ENCODE data around the gene NDUFAF7. TPM values are rescaled to one million over a fixed set of nuclear protein-coding genes. Genes with fewer than 3 reads are reported as not detected.
"Not testable (repeated sequence)": the region's sequence is repeated elsewhere in the genome, so short reads cannot be mapped to it uniquely, and the experiment has no call there.

Gene NDUFAF7
- total RNA-seq, 2 experiments from 2014 or later: 18.1 to 24.8 TPM

GRCh38 chr2:37201208-37201607 lies 30.2 kb upstream of the NDUFAF7 start:
- H3K4me1 Mint-ChIP-seq: peaks cover 45% of the 10 kb centered on the region
- peak overlapping the region; percentile 69 for H3K27ac Mint-ChIP-seq
- no peak for ATAC-seq
- CTCF ChIA-PET: interaction anchor here (0.6 to 1.7 kb wide), 5 partner anchors 11 to 100 kb away, joined by 3 to 7 read pairs (median 3); partner anchors contain the start of gene EIF2AK2
- H3K9me3 Mint-ChIP-seq (ENCODE audit: low read depth): peaks cover 3% of the 10 kb centered on the region
- H3K36me3 Mint-ChIP-seq: peaks cover 54% of the 10 kb centered on the region
- DNase-seq: no peak
- no peak overlapping the region for H3K4me3 Mint-ChIP-seq
- H3K27me3 Mint-ChIP-seq: no peaks in the 10 kb centered on the region

- peaks cover 5% of the 10 kb centered on the region for H3K9me3 Mint-ChIP-seq (ENCODE audit: low read depth)
- CTCF ChIA-PET: interaction anchor here (0.6 to 1.7 kb wide), 4 partner anchors 30 to 99 kb away, joined by 3 to 7 read pairs (median 3); partner anchors contain the start of gene EIF2AK2
- no peaks in the 10 kb centered on the region for H3K27me3 Mint-ChIP-seq
- H3K36me3 Mint-ChIP-seq: peaks cover 57% of the 10 kb centered on the region
- peaks cover 47% of the 10 kb centered on the region for H3K4me1 Mint-ChIP-seq
- DNase-seq: peak; percentile 88
- ATAC-seq: peak; percentile 95
- H3K27ac Mint-ChIP-seq: peak overlapping the region; percentile 87
- H3K4me3 Mint-ChIP-seq: no peak overlapping the region
Measured at GRCh38 chr2:37201766-37202165, 29.7 kb upstream of the NDUFAF7 start.

- no peak for DNase-seq
- peaks cover 17% of the 10 kb centered on the region for H3K9me3 Mint-ChIP-seq (ENCODE audit: low read depth)
- no peaks in the 10 kb centered on the region for H3K27me3 Mint-ChIP-seq
- no peak overlapping the region for H3K27ac Mint-ChIP-seq
- peaks cover 76% of the 10 kb centered on the region for H3K36me3 Mint-ChIP-seq
- CTCF ChIA-PET: interaction anchor here (1.2 kb wide), 1 partner anchor 15 kb away, joined by 4 read pairs; no protein-coding TSS in a partner anchor
- no peak overlapping the region for H3K4me3 Mint-ChIP-seq
- peaks cover 47% of the 10 kb centered on the region for H3K4me1 Mint-ChIP-seq
- no peak for ATAC-seq
Measured at GRCh38 chr2:37203708-37204107, 27.8 kb upstream of the NDUFAF7 start.

- H3K27me3 Mint-ChIP-seq, DNase-seq, ATAC-seq, CTCF ChIA-PET, H3K4me3 Mint-ChIP-seq, H3K27ac Mint-ChIP-seq: not testable (repeated sequence)
- H3K36me3 Mint-ChIP-seq: peaks cover 87% of the 10 kb centered on the region
- peaks cover 36% of the 10 kb centered on the region for H3K4me1 Mint-ChIP-seq
- H3K9me3 Mint-ChIP-seq (ENCODE audit: low read depth): peaks cover 22% of the 10 kb centered on the region
Measured at GRCh38 chr2:37205071-37205661, 26.3 kb upstream of the NDUFAF7 start.

GRCh38 chr2:37205689-37206341 lies 25.6 kb upstream of the NDUFAF7 start:
- Mint-ChIP-seq H3K36me3 (peaks cover 87% of the 10 kb centered on the region), H3K9me3 (ENCODE audit: low read depth) (peaks cover 22% of the 10 kb centered on the region), H3K27ac (no peak overlapping the region), H3K4me1 (peaks cover 33% of the 10 kb centered on the region), H3K27me3 (no peaks in the 10 kb centered on the region), H3K4me3 (no peak overlapping the region)
- no peak for ATAC-seq
- no peak for DNase-seq
- CTCF ChIA-PET: no interaction called here

GRCh38 chr2:37206760-37207159 lies 24.7 kb upstream of the NDUFAF7 start:
- H3K4me3 Mint-ChIP-seq, H3K27me3 Mint-ChIP-seq, CTCF ChIA-PET, DNase-seq, ATAC-seq, H3K27ac Mint-ChIP-seq: not testable (repeated sequence)
- peaks cover 28% of the 10 kb centered on the region for H3K4me1 Mint-ChIP-seq
- H3K36me3 Mint-ChIP-seq: peaks cover 90% of the 10 kb centered on the region
- peaks cover 22% of the 10 kb centered on the region for H3K9me3 Mint-ChIP-seq (ENCODE audit: low read depth)

- no peaks in the 10 kb centered on the region for H3K27me3 Mint-ChIP-seq
- no peak overlapping the region for H3K27ac Mint-ChIP-seq
- peaks cover 21% of the 10 kb centered on the region for H3K4me1 Mint-ChIP-seq
- DNase-seq (no peak), ATAC-seq (no peak)
- H3K36me3 Mint-ChIP-seq: peaks cover 78% of the 10 kb centered on the region
- H3K9me3 Mint-ChIP-seq (ENCODE audit: low read depth): peaks cover 19% of the 10 kb centered on the region
- H3K4me3 Mint-ChIP-seq: no peak overlapping the region
- CTCF ChIA-PET: interaction anchor here (1.1 to 1.5 kb wide), 2 partner anchors 13 to 21 kb away, joined by 3 read pairs; partner anchors contain the start of gene NDUFAF7
Measured at GRCh38 chr2:37211212-37211611, 20.2 kb upstream of the NDUFAF7 start.

GRCh38 chr2:37211939-37212338 lies 19.5 kb upstream of the NDUFAF7 start:
- no peak for ATAC-seq
- Mint-ChIP-seq H3K4me1 (peaks cover 17% of the 10 kb centered on the region), H3K27me3 (no peaks in the 10 kb centered on the region), H3K36me3 (peaks cover 78% of the 10 kb centered on the region), H3K9me3 (ENCODE audit: low read depth) (peaks cover 15% of the 10 kb centered on the region), H3K4me3 (no peak overlapping the region), H3K27ac (peak overlapping the region; percentile 28)
- no peak for DNase-seq
- CTCF ChIA-PET: interaction anchor here (1.1 to 1.5 kb wide), 2 partner anchors 14 to 20 kb away, joined by 3 read pairs; partner anchors contain the start of gene NDUFAF7

- DNase-seq (no peak), ATAC-seq (no peak)
- no peaks in the 10 kb centered on the region for H3K9me3 Mint-ChIP-seq (ENCODE audit: low read depth)
- H3K27ac Mint-ChIP-seq: peak overlapping the region; percentile 46
- peaks cover 8% of the 10 kb centered on the region for H3K4me1 Mint-ChIP-seq
- no peaks in the 10 kb centered on the region for H3K27me3 Mint-ChIP-seq
- peaks cover 62% of the 10 kb centered on the region for H3K36me3 Mint-ChIP-seq
- no peak overlapping the region for H3K4me3 Mint-ChIP-seq
- CTCF ChIA-PET: interaction anchor here (0.6 kb wide), 1 partner anchor 199 kb away, joined by 3 read pairs; no protein-coding TSS in a partner anchor
Measured at GRCh38 chr2:37215250-37215649, 16.2 kb upstream of the NDUFAF7 start.

- Mint-ChIP-seq H3K27ac (no peak overlapping the region), H3K4me1 (peaks cover 26% of the 10 kb centered on the region), H3K36me3 (peaks cover 67% of the 10 kb centered on the region), H3K4me3 (no peak overlapping the region), H3K27me3 (no peaks in the 10 kb centered on the region), H3K9me3 (ENCODE audit: low read depth) (no peaks in the 10 kb centered on the region)
- DNase-seq (no peak), ATAC-seq (no peak)
- CTCF ChIA-PET: interaction anchor here (0.7 to 1.8 kb wide), 5 partner anchors 9 to 147 kb away, joined by 3 to 4 read pairs (median 4); partner anchors contain the start of genes CEBPZ, EIF2AK2 and NDUFAF7
Measured at GRCh38 chr2:37219046-37219445, 12.4 kb upstream of the NDUFAF7 start.

- CTCF ChIA-PET: no interaction called here
- no peaks in the 10 kb centered on the region for H3K9me3 Mint-ChIP-seq (ENCODE audit: low read depth)
- DNase-seq (no peak), ATAC-seq (no peak)
- H3K27me3 Mint-ChIP-seq: no peaks in the 10 kb centered on the region
- no peak overlapping the region for H3K4me3 Mint-ChIP-seq
- H3K4me1 Mint-ChIP-seq: peaks cover 51% of the 10 kb centered on the region
- H3K36me3 Mint-ChIP-seq: peaks cover 71% of the 10 kb centered on the region
- peak overlapping the region; percentile 10 for H3K27ac Mint-ChIP-seq
Measured at GRCh38 chr2:37223131-37223530, 8.3 kb upstream of the NDUFAF7 start.

- no peak overlapping the region for H3K4me3 Mint-ChIP-seq
- CTCF ChIA-PET: no interaction called here
- H3K9me3 Mint-ChIP-seq (ENCODE audit: low read depth): no peaks in the 10 kb centered on the region
- no peak for DNase-seq
- H3K36me3 Mint-ChIP-seq: peaks cover 69% of the 10 kb centered on the region
- peaks cover 59% of the 10 kb centered on the region for H3K4me1 Mint-ChIP-seq
- ATAC-seq: no peak
- H3K27me3 Mint-ChIP-seq: no peaks in the 10 kb centered on the region
- H3K27ac Mint-ChIP-seq: no peak overlapping the region
Measured at GRCh38 chr2:37224063-37224462, 7.4 kb upstream of the NDUFAF7 start.

- H3K9me3 Mint-ChIP-seq (ENCODE audit: low read depth); ATAC-seq; CTCF ChIA-PET; H3K4me3 Mint-ChIP-seq; DNase-seq; H3K27me3 Mint-ChIP-seq; H3K27ac Mint-ChIP-seq: not testable (repeated sequence)
- Mint-ChIP-seq H3K36me3 (peaks cover 69% of the 10 kb centered on the region), H3K4me1 (peaks cover 67% of the 10 kb centered on the region)
Measured at GRCh38 chr2:37225129-37225528, 6.3 kb upstream of the NDUFAF7 start.

GRCh38 chr2:37226863-37227262 lies 4.6 kb upstream of the NDUFAF7 start:
- peaks cover 63% of the 10 kb centered on the region for H3K4me1 Mint-ChIP-seq
- no peaks in the 10 kb centered on the region for H3K27me3 Mint-ChIP-seq
- H3K9me3 Mint-ChIP-seq (ENCODE audit: low read depth): no peaks in the 10 kb centered on the region
- ATAC-seq: no peak
- peaks cover 54% of the 10 kb centered on the region for H3K36me3 Mint-ChIP-seq
- DNase-seq: no peak
- CTCF ChIA-PET: no interaction called here
- no peak overlapping the region for H3K4me3 Mint-ChIP-seq
- no peak overlapping the region for H3K27ac Mint-ChIP-seq

Data from activated CD8-positive, alpha-beta memory T cell treated with anti-CD3 and anti-CD28 coated beads, Interleukin-2, amount 10 ng/mL, durations not matched to agents 7 days and 5 days (primary cell).